Measurements from ENCODE around the gene SPECC1L. TPM values are rescaled to one million over a fixed set of nuclear protein-coding genes. Genes with fewer than 3 reads are reported as not detected.

SPECC1L gene
- total RNA-seq, 4 donors from 2014 or later = 42.2 to 45.1 (median 43.6) TPM

- peak in 1 of 2 donors; percentile 43 for DNase-seq (ENCODE audit: low spot score in 2 of 2)
- Histone ChIP-seq H3K27ac (peak overlapping the region in 3 of 4 donors; percentile 67 to 70 (median 69)), H3K4me3 (no peak overlapping the region), H3K4me1 (peaks cover 0 to 61% (median 36%) of the 10 kb centered on the region in 4 donors), H3K27me3 (no peaks in the 10 kb centered on the region), H3K36me3 (no peaks in the 10 kb centered on the region), H3K9me3 (no peaks in the 10 kb centered on the region)
- TF ChIP-seq CTCF (IDR thresholded peaks at IDR 0.05) (no peak), EP300 (IDR thresholded peaks at IDR 0.05) (no peak), POLR2A (IDR thresholded peaks at IDR 0.05) (no peak)
- WGBS, 2 donors = 59 to 60% methylated on average over 6 to 10 of the region's 12 CpGs
Observed at GRCh38 chr22:24433828-24434470, 163.3 kb downstream of the SPECC1L start.

GRCh38 chr22:24434471-24435322, 164.1 kb downstream of the SPECC1L start:
- Histone ChIP-seq H3K4me3 (no peak overlapping the region), H3K4me1 (peaks cover 0 to 53% (median 36%) of the 10 kb centered on the region in 4 donors), H3K27ac (peak overlapping the region in 3 of 4 donors; percentile 67 to 70 (median 69)), H3K27me3 (no peaks in the 10 kb centered on the region), H3K9me3 (no peaks in the 10 kb centered on the region), H3K36me3 (no peaks in the 10 kb centered on the region)
- peak in 1 of 2 donors; percentile 48 for DNase-seq (ENCODE audit: low spot score in 2 of 2)
- TF ChIP-seq POLR2A (IDR thresholded peaks at IDR 0.05) = no peak
- TF ChIP-seq EP300 (IDR thresholded peaks at IDR 0.05) = peak in 1 of 2 donors; percentile 59
- WGBS, 2 donors = 51 to 54% methylated on average over 11 to 16 of the region's 16 CpGs

GRCh38 chr22:24435323-24435645, 164.7 kb downstream of the SPECC1L start:
- Histone ChIP-seq H3K4me1 (peaks cover 0 to 49% (median 34%) of the 10 kb centered on the region in 4 donors), H3K9me3 (no peaks in the 10 kb centered on the region), H3K27ac (peak overlapping the region in 3 of 4 donors; percentile 67 to 70 (median 69)), H3K27me3 (no peaks in the 10 kb centered on the region), H3K36me3 (no peaks in the 10 kb centered on the region), H3K4me3 (no peak overlapping the region)
- WGBS, 2 donors = 89 to 90% methylated on average over 2 of the region's 2 CpGs
- TF ChIP-seq EP300 (IDR thresholded peaks at IDR 0.05) (no peak), POLR2A (IDR thresholded peaks at IDR 0.05) (no peak), CTCF (IDR thresholded peaks at IDR 0.05) (no peak)
- DNase-seq (ENCODE audit: low spot score in 2 of 2) = no peak

- DNase-seq (ENCODE audit: low spot score in 2 of 2) = peak in 1 of 2 donors; percentile 5
- Histone ChIP-seq H3K4me1 (peaks cover 0 to 49% (median 34%) of the 10 kb centered on the region in 4 donors), H3K9me3 (no peaks in the 10 kb centered on the region), H3K36me3 (peaks cover 0 to 5% (median 0%) of the 10 kb centered on the region in 3 donors), H3K27me3 (no peaks in the 10 kb centered on the region), H3K27ac (peak overlapping the region in 3 of 4 donors; percentile 17 to 70 (median 69)), H3K4me3 (no peak overlapping the region)
- TF ChIP-seq POLR2A (IDR thresholded peaks at IDR 0.05) (no peak), EP300 (IDR thresholded peaks at IDR 0.05) (no peak), CTCF (IDR thresholded peaks at IDR 0.05) (no peak)
- WGBS, 2 donors = 70 to 77% methylated on average over 13 of the region's 13 CpGs
Observed at GRCh38 chr22:24435861-24436371, 165.3 kb downstream of the SPECC1L start.

GRCh38 chr22:24436553-24436952, 165.9 kb downstream of the SPECC1L start:
- H3K27ac ChIP-seq = peak overlapping the region in 3 of 4 donors; percentile 17 to 70 (median 69)
- TF ChIP-seq CTCF (IDR thresholded peaks at IDR 0.05) (no peak), EP300 (IDR thresholded peaks at IDR 0.05) (no peak), POLR2A (IDR thresholded peaks at IDR 0.05) (no peak)
- peak in 1 of 2 donors; percentile 6 for DNase-seq (ENCODE audit: low spot score in 2 of 2)
- no peak overlapping the region for H3K4me3 ChIP-seq
- WGBS, 2 donors = 93 to 97% methylated on average over 3 of the region's 3 CpGs
- H3K27me3 ChIP-seq = no peaks in the 10 kb centered on the region
- H3K4me1 ChIP-seq = peaks cover 0 to 49% (median 34%) of the 10 kb centered on the region in 4 donors
- H3K36me3 ChIP-seq = peaks cover 0 to 11% (median 0%) of the 10 kb centered on the region in 3 donors
- no peaks in the 10 kb centered on the region for H3K9me3 ChIP-seq

Measured in tibial nerve (tissue), 4 donors.